IMR-90 (cell line): Measurements from ENCODE around the gene TMEM52. TPM values are rescaled to one million over a fixed set of nuclear protein-coding genes. Genes with fewer than 3 reads are reported as not detected.

Experiments
- ATAC-seq: fragments of 200-7000 bp; cut with Tn5 transposase; 2 replicates; pipeline ENCODE4 v1.9.1; 2020; ENCODE audit warnings: low read depth, mild to moderate bottlenecking, moderate library complexity
- BruUV-seq: library from RNA; stranded (reverse); fragments of 400-500 nt; replicated peaks from 2 replicates; lab custom pipeline; 2021; lab: Mats Ljungman, UMichigan
- CTCF ChIA-PET: fragments of 300-600 bp; formaldehyde crosslinking; extraction: SDS; loops from one replicate; lab custom pipeline; 2021; ENCODE audit warnings: antibody characterized with exemption; lab: Yijun Ruan, JAX
- POLR2A ChIA-PET: fragments of 300-600 bp; sonication (Branson Sonifier 250); formaldehyde crosslinking; loops from one replicate; lab custom pipeline; 2022; ENCODE audit warnings: antibody characterized with exemption; ENCODE audit not compliant: unreplicated experiment; lab: Charles Lee
- DNase-seq: peaks from one replicate; pipeline ENCODE4 v3.0.0; 2013
- H2AFZ ChIP-seq: replicated peaks from 2 replicates; pipeline ENCODE3; 2013; ENCODE audit warnings: low read length, mild to moderate bottlenecking; ENCODE audit not compliant: poor library complexity
- H2AK5ac ChIP-seq: 2 replicates; pipeline ENCODE4 v1.6.1; 2013; ENCODE audit warnings: low read depth, low read length, inconsistent platforms
- H2AK9ac ChIP-seq: replicated peaks from 2 replicates; pipeline ENCODE3; 2013; ENCODE audit warnings: mild to moderate bottlenecking, low read depth, low read length, moderate library complexity; ENCODE audit not compliant: poor library complexity
- H2BK120ac ChIP-seq: 2 replicates; pipeline ENCODE4 v1.6.1; 2013; ENCODE audit warnings: low read depth, low read length, inconsistent platforms
- H2BK15ac ChIP-seq: 3 replicates; pipeline ENCODE4 v1.6.1; 2013; ENCODE audit warnings: low read depth, low read length, inconsistent platforms
- H2BK20ac ChIP-seq: 2 replicates; pipeline ENCODE4 v1.6.1; 2013; ENCODE audit warnings: low read depth, mild to moderate bottlenecking, inconsistent platforms, low read length, moderate library complexity
- H2BK5ac ChIP-seq: 2 replicates; pipeline ENCODE4 v1.6.1; 2013; ENCODE audit warnings: mild to moderate bottlenecking, low read depth, low read length, inconsistent platforms; ENCODE audit not compliant: poor library complexity, severe bottlenecking
- H3K14ac ChIP-seq: replicated peaks from 2 replicates; pipeline ENCODE4 v1.6.1; 2013; ENCODE audit warnings: low read depth, low read length, inconsistent platforms
- H3K18ac ChIP-seq: 2 replicates; pipeline ENCODE4 v1.6.1; 2013; ENCODE audit warnings: low read depth, low read length, control low read depth
- H3K23ac ChIP-seq: 2 replicates; pipeline ENCODE4 v1.6.1; 2013; ENCODE audit warnings: low read depth, low read length, inconsistent platforms
- H3K27ac ChIP-seq: 2 replicates; pipeline ENCODE4 v1.5.1; 2013; ENCODE audit warnings: mild to moderate bottlenecking, control low read depth, low read length; ENCODE audit not compliant: insufficient read depth
- H3K27me3 ChIP-seq: 2 replicates; pipeline ENCODE4 v1.6.1; 2013; ENCODE audit warnings: low read length; ENCODE audit not compliant: control insufficient read depth, insufficient read depth
- H3K36me3 ChIP-seq: 2 replicates; pipeline ENCODE4 v1.6.1; 2013; ENCODE audit warnings: low read length, mixed read lengths; ENCODE audit not compliant: control insufficient read depth, insufficient read depth
- H3K4ac ChIP-seq: 2 replicates; pipeline ENCODE4 v1.6.1; 2013; ENCODE audit warnings: low read depth, low read length, inconsistent platforms
- H3K4me1 ChIP-seq: 2 replicates; pipeline ENCODE4 v1.6.1; 2013; ENCODE audit warnings: low read length, mixed read lengths; ENCODE audit not compliant: control insufficient read depth, insufficient read depth
- H3K4me2 ChIP-seq: 2 replicates; pipeline ENCODE4 v1.6.1; 2013; ENCODE audit warnings: low read depth, mild to moderate bottlenecking, control low read depth, low read length, moderate library complexity
- H3K4me3 ChIP-seq: 2 replicates; pipeline ENCODE4 v1.5.1; 2013; ENCODE audit warnings: low read depth, mild to moderate bottlenecking, control low read depth, low read length, moderate library complexity; ENCODE audit not compliant: insufficient read depth
- H3K56ac ChIP-seq: 2 replicates; pipeline ENCODE4 v1.6.1; 2013; ENCODE audit warnings: low read length, inconsistent platforms; ENCODE audit not compliant: insufficient read depth; ENCODE audit errors: extremely low read depth
- H3K79me1 ChIP-seq, 2 experiments: 2 replicates each; pipeline ENCODE4 v1.6.1; 2013; ENCODE audit warnings: low read length in 2 of 2, inconsistent platforms in 1 of 2, low read depth in 1 of 2
- H3K9ac ChIP-seq: 2 replicates; pipeline ENCODE4 v1.6.1; 2013; ENCODE audit warnings: low read depth, low read length, control low read depth
- H3K9me1 ChIP-seq: 2 replicates; pipeline ENCODE4 v1.6.1; 2013; ENCODE audit warnings: low read length, inconsistent platforms; ENCODE audit not compliant: insufficient read depth
- H3K9me3 ChIP-seq: 2 replicates; pipeline ENCODE4 v1.6.1; 2013; ENCODE audit warnings: low read length; ENCODE audit not compliant: control insufficient read depth, insufficient read depth
- H4K20me1 ChIP-seq: 2 replicates; pipeline ENCODE4 v1.6.1; 2013; ENCODE audit warnings: low read length, inconsistent platforms; ENCODE audit not compliant: insufficient read depth
- H4K5ac ChIP-seq: 2 replicates; pipeline ENCODE4 v1.6.1; 2013; ENCODE audit warnings: mild to moderate bottlenecking, low read depth, low read length, control low read depth
- H4K8ac ChIP-seq, 2 experiments: 2 replicates each; pipeline ENCODE4 v1.6.1; 2013; ENCODE audit warnings: low read depth in 2 of 2, low read length in 2 of 2, control low read depth in 1 of 2, inconsistent platforms in 1 of 2
- H4K91ac ChIP-seq: 2 replicates; pipeline ENCODE4 v1.6.1; 2013; ENCODE audit warnings: low read depth, low read length, inconsistent platforms; ENCODE audit not compliant: insufficient read depth
- BHLHE40 ChIP-seq: fragments of 150-350 bp; IDR thresholded peaks from 2 replicates; pipeline ENCODE4 v1.6.1; 2016; ENCODE audit warnings: mild to moderate bottlenecking, low read depth, low read length
- CEBPB ChIP-seq: IDR thresholded peaks from 2 replicates; pipeline ENCODE4 v1.6.1; 2012; ENCODE audit warnings: low read depth, low read length, improper control_type of control experiment
- CHD1 ChIP-seq: IDR thresholded peaks from 2 replicates; pipeline ENCODE4 v1.6.1; 2012; ENCODE audit warnings: low read depth, low read length, improper control_type of control experiment
- MAFK ChIP-seq: IDR thresholded peaks from 2 replicates; pipeline ENCODE4 v1.6.1; 2012; ENCODE audit warnings: low read depth, low read length, improper control_type of control experiment
- MXI1 ChIP-seq: IDR thresholded peaks from 2 replicates; pipeline ENCODE4 v1.6.1; 2012; ENCODE audit warnings: low read depth, mild to moderate bottlenecking, low read length, moderate library complexity, borderline replicate concordance
- POLR2A ChIP-seq: IDR thresholded peaks from 2 replicates; pipeline ENCODE4 v1.6.1; 2012; ENCODE audit warnings: mild to moderate bottlenecking, low read depth, low read length
- RCOR1 ChIP-seq: IDR thresholded peaks from 2 replicates; pipeline ENCODE4 v1.6.1; 2012; ENCODE audit warnings: mild to moderate bottlenecking, low read length, improper control_type of control experiment; ENCODE audit not compliant: insufficient replicate concordance
- RFX5 ChIP-seq: IDR thresholded peaks from 2 replicates; pipeline ENCODE4 v1.8.0; 2012; ENCODE audit warnings: low read depth, mild to moderate bottlenecking, low read length, moderate library complexity
- WGBS, 2 experiments: methylation state at CpG; one replicate each; pipeline versions ENCODE4 v1.1.5 to v1.1.7; 2013; ENCODE audit warnings: missing lambda C conversion rate in 2 of 2; ENCODE audit not compliant: insufficient read length in 1 of 2; ENCODE audit errors: extremely low coverage in 2 of 2; 5-methylcytosine and 5-hydroxymethylcytosine counted together
- dilution Hi-C: fragments of 300-500 bp; cut with HindIII; formaldehyde crosslinking; loops from one replicate; pipeline ENCODE4 v1.14.3; 2018; ENCODE audit warnings: low sequenced_read_pairs; ENCODE audit not compliant: unreplicated experiment
- in situ Hi-C: fragments of 300-500 bp; cut with MboI; formaldehyde crosslinking; loops from 3 replicates; pipeline ENCODE4 v1.14.3; 2019; ENCODE audit warnings: low sequenced_read_pairs, inconsistent platforms, mixed read lengths
- intact Hi-C: fragments of 100-400 bp; cut with micrococcal nuclease; formaldehyde crosslinking; loops from 2 replicates; pipeline ENCODE4 v1.10.0; 2022
- polyA plus RNA-seq, 3 experiments: library from polyadenylated mRNA; depleted of rRNA; stranded (reverse); fragments of >200 nt; gene quantifications; 2 replicates each; pipeline ENCODE4 v1.2.3, GENCODE V29; 2012; ENCODE audit warnings: low replicate concordance in 1 of 3
- total RNA-seq: library from RNA; depleted of rRNA; stranded (reverse); fragments of >200 nt; gene quantifications from 2 replicates; pipeline ENCODE4 v1.2.3, GENCODE V29; 2012

The TMEM52 gene
- total and polyA plus RNA-seq, 2 of the 4 experiments (the other 2 are of a cell fraction) = 0.54 to 1.3 TPM

DNA sequence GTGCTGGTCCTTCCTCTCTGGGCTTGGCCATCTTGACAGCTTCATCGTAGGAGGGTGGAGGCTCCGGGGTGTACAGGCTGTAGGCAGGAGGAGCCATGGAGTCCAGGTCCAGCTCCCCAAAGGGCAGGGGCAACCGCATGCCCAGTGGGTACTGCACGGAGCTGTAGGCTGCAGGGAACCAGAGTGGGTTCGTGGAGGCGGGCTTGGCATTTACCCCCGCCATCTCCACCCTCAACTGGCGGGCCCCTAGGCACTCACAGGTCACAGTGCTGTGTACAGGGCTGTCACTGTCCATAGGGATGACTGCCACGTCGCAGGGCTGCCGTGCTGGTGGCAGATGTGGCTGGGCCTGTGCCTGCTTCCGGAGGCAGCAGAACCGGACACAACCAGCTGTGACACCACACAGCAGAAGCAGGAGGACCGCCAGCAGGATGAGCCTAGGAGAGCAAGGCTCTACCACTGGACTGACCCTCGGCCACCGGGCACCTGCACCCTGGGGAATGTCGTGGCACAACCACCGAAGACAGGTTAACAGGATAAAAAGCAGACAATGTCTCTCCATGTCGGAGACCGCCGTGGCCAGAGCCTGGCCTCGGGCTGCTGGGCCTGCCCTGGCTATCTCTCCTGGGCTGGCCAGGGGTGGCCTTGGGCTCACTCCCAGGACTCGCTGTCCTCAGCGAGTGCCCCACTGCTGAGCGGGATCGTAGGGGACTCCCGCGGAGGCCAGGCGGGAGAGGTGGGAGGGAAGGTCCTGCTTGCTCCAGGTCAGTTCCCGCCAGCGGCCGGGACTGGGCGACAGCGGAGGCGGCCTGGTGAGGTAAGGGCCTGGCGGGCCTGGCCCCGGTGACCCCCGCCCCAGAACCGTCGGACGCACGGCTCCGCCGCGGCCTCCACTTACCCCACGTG, 831 bp downstream of the TMEM52 start (continued):
- no peak for TF ChIP-seq RCOR1

DNA sequence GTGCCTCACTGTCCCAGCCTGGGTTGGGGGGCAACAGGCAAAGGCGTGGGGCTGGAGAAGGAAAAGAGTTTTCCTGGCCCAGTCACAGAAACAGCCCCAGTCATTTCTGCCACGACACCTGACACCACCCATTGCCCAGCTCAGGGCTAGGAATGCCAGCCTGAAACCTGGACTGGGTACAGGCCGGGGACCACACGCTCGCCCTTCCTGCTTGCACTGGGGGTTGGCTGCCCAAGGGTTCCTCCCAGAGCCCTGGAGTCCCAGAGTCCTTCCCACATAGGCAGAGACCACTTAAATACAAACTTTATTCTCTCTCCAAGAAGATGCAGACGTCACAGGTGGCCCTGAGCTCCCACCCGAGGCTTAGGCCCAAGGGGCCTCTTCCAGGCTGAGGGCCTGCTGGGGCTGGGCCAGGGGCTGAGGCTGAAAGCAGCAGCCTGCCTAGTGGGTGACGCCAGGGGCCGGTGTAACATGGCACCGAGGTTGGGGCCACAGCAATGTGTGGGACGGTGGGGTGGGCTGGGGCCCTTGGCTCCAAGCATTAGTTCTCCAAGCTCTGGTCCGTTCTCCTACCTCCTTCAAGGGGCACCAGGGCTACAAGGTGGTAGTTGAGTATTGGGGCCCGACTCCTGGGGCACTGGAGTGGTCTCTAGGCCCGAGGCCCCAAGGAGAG, 1.6 kb downstream of the TMEM52 start:
- ChIA-PET POLR2A (no interaction called here), CTCF (no interaction called here)
- no peak overlapping the region for H3K56ac ChIP-seq
- no peaks in the 10 kb centered on the region for H4K20me1 ChIP-seq
- H2BK20ac ChIP-seq = no peak overlapping the region
- BruUV-seq = no TSS peak
- H2AFZ ChIP-seq = no peak overlapping the region
- H2AK5ac ChIP-seq = no peak overlapping the region
- H3K79me1 ChIP-seq = no peaks in the 10 kb centered on the region
- DNase-seq (no peak), ATAC-seq (no peak)
- H3K27me3 ChIP-seq = peaks cover 3% of the 10 kb centered on the region; the same call in 1 of the 2 replicates
- in situ Hi-C loops = no loop called here
- H3K4me3 ChIP-seq = no peak overlapping the region
- H3K36me3 ChIP-seq = no peaks in the 10 kb centered on the region
- H4K91ac ChIP-seq = no peak overlapping the region
- 86% methylated on average over 7 of the region's 14 CpGs; no CpG with 5 or more reads in 1 of the 2 experiments for WGBS, 2 experiments
- no peaks in the 10 kb centered on the region for H3K9me3 ChIP-seq
- peaks cover 4% of the 10 kb centered on the region; the same call in 1 of the 2 replicates for H3K9me1 ChIP-seq
- no peak overlapping the region for H3K14ac ChIP-seq
- TF ChIP-seq CHD1 (no peak), MXI1 (no peak), BHLHE40 (no peak), POLR2A (no peak), RFX5 (no peak), MAFK (no peak), CEBPB (no peak)
- dilution Hi-C loops = no loop called here
- no peak overlapping the region for H2AK9ac ChIP-seq
- H3K18ac ChIP-seq = no peak overlapping the region
- no peak overlapping the region for H3K4me2 ChIP-seq
- H2BK15ac ChIP-seq = no peak overlapping the region
- no peak overlapping the region for H3K9ac ChIP-seq
- intact Hi-C loops = no loop called here
- H2BK5ac ChIP-seq = no peak overlapping the region
- peaks cover 2% of the 10 kb centered on the region; the same call in 1 of the 2 replicates for H3K4me1 ChIP-seq
- no peak overlapping the region for H4K5ac ChIP-seq
- H2BK120ac ChIP-seq = no peak overlapping the region
- H3K4ac ChIP-seq = no peak overlapping the region
- no peak overlapping the region for H3K23ac ChIP-seq
- H4K8ac ChIP-seq = no peak overlapping the region
- H3K27ac ChIP-seq = no peak overlapping the region
